ENCODE results near the gene ETS2.

DNA sequence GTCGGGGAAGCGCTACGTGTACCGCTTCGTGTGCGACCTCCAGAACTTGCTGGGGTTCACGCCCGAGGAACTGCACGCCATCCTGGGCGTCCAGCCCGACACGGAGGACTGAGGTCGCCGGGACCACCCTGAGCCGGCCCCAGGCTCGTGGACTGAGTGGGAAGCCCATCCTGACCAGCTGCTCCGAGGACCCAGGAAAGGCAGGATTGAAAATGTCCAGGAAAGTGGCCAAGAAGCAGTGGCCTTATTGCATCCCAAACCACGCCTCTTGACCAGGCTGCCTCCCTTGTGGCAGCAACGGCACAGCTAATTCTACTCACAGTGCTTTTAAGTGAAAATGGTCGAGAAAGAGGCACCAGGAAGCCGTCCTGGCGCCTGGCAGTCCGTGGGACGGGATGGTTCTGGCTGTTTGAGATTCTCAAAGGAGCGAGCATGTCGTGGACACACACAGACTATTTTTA is 17.1 kb downstream of the ETS2 start:
- TF ChIP-seq, protein P1, sequence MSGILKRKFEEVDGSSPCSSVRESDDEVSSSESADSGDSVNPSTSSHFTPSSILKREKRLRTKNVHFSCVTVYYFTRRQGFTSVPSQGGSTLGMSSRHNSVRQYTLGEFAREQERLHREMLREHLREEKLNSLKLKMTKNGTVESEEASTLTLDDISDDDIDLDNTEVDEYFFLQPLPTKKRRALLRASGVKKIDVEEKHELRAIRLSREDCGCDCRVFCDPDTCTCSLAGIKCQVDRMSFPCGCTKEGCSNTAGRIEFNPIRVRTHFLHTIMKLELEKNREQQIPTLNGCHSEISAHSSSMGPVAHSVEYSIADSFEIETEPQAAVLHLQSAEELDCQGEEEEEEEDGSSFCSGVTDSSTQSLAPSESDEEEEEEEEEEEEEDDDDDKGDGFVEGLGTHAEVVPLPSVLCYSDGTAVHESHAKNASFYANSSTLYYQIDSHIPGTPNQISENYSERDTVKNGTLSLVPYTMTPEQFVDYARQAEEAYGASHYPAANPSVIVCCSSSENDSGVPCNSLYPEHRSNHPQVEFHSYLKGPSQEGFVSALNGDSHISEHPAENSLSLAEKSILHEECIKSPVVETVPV (CRISPR knock-in tag; IDR thresholded peaks at IDR 0.05): no peak
- TF ChIP-seq ZFP3 (CRISPR knock-in tag; IDR thresholded peaks at IDR 0.05) (no peak), ZFP30 (CRISPR knock-in tag; IDR thresholded peaks at IDR 0.05) (no peak)
- TF ChIP-seq, protein P2, sequence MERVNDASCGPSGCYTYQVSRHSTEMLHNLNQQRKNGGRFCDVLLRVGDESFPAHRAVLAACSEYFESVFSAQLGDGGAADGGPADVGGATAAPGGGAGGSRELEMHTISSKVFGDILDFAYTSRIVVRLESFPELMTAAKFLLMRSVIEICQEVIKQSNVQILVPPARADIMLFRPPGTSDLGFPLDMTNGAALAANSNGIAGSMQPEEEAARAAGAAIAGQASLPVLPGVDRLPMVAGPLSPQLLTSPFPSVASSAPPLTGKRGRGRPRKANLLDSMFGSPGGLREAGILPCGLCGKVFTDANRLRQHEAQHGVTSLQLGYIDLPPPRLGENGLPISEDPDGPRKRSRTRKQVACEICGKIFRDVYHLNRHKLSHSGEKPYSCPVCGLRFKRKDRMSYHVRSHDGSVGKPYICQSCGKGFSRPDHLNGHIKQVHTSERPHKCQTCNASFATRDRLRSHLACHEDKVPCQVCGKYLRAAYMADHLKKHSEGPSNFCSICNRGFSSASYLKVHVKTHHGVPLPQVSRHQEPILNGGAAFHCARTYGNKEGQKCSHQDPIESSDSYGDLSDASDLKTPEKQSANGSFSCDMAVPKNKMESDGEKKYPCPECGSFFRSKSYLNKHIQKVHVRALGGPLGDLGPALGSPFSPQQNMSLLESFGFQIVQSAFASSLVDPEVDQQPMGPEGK (CRISPR knock-in tag; IDR thresholded peaks at IDR 0.05; ENCODE audit: borderline replicate concordance): no peak

Measured in SK-N-SH treated with all-trans-retinoic acid at 6 μM for 48 hours (cell line).